SK-MEL-5 (cell line): Measurements from ENCODE around the gene SCN5A. TPM values are rescaled to one million over a fixed set of nuclear protein-coding genes. Genes with fewer than 3 reads are reported as not detected.

Experiments used
- DNase-seq: peaks from one replicate; pipeline ENCODE4 v3.0.0-alpha.2; 2016; ENCODE audit warnings: low read depth, low spot score
- in situ Hi-C: cut with HindIII; loops from 2 replicates; pipeline ENCODE4 v1.10.0; 2016; ENCODE audit warnings: low sequenced_read_pairs, high pct_unique_total_duplicates, low pct_unique_long_range_greater_than_20kb
- total RNA-seq: library from RNA; depleted of rRNA; stranded (reverse); fragments of >200 nt; shearing (Covaris generic); gene quantifications from 2 replicates; pipeline ENCODE4 v1.2.3, GENCODE V29; 2014

Gene SCN5A
- total RNA-seq, 1 experiment from 2014 or later, result 1.0 TPM

GRCh38 chr3:38636881-38637280 is 12.6 kb downstream of the SCN5A start:
- in situ Hi-C loops, result no loop called here
- DNase-seq, result no peak

- DNase-seq, result no peak
- in situ Hi-C loops, result no loop called here
Measured at GRCh38 chr3:38636464-38636863, 13.0 kb downstream of the SCN5A start.

- in situ Hi-C loops, result no loop called here
- DNase-seq, result no peak
Measured at GRCh38 chr3:38634111-38634510, 15.4 kb downstream of the SCN5A start.

GRCh38 chr3:38632989-38633388 is 16.5 kb downstream of the SCN5A start:
- in situ Hi-C loops, result no loop called here
- DNase-seq, result no peak

GRCh38 chr3:38630606-38631005 is 18.9 kb downstream of the SCN5A start:
- DNase-seq, result no peak
- in situ Hi-C loops, result no loop called here

- in situ Hi-C loops, result no loop called here
- DNase-seq, result no peak
Measured at GRCh38 chr3:38630070-38630469, 19.4 kb downstream of the SCN5A start.

GRCh38 chr3:38628835-38629234 is 20.7 kb downstream of the SCN5A start:
- in situ Hi-C loops, result no loop called here
- DNase-seq, result no peak

- peak; percentile 49 for DNase-seq
Measured at GRCh38 chr3:38627956-38628355, 21.5 kb downstream of the SCN5A start.

GRCh38 chr3:38626171-38626570 is 23.3 kb downstream of the SCN5A start:
- no peak for DNase-seq
- in situ Hi-C loops, result no loop called here

More at GRCh38 chr3:38627956-38628355, 21.5 kb downstream of the SCN5A start:
- in situ Hi-C loops, result no loop called here

GRCh38 chr3:38623539-38623938 is 25.9 kb downstream of the SCN5A start:
- in situ Hi-C loops, result no loop called here
- no peak for DNase-seq

- no peak for DNase-seq
- in situ Hi-C loops, result no loop called here
Measured at GRCh38 chr3:38622336-38622735, 27.2 kb downstream of the SCN5A start.

- DNase-seq, result no peak
- in situ Hi-C loops, result no loop called here
Measured at GRCh38 chr3:38620236-38620635, 29.3 kb downstream of the SCN5A start.

GRCh38 chr3:38618343-38618742 is 31.1 kb downstream of the SCN5A start:
- no peak for DNase-seq
- in situ Hi-C loops, result no loop called here

- DNase-seq, result no peak
- in situ Hi-C loops, result no loop called here
Measured at GRCh38 chr3:38617586-38617985, 31.9 kb downstream of the SCN5A start.

GRCh38 chr3:38617137-38617536 is 32.4 kb downstream of the SCN5A start:
- DNase-seq, result no peak

GRCh38 chr3:38616658-38617057 is 32.8 kb downstream of the SCN5A start:
- in situ Hi-C loops, result no loop called here

More at GRCh38 chr3:38617137-38617536, 32.4 kb downstream of the SCN5A start:
- in situ Hi-C loops, result no loop called here

GRCh38 chr3:38616111-38616510 is 33.4 kb downstream of the SCN5A start:
- in situ Hi-C loops, result no loop called here
- no peak for DNase-seq

More at GRCh38 chr3:38616658-38617057, 32.8 kb downstream of the SCN5A start:
- DNase-seq, result no peak

- in situ Hi-C loops, result no loop called here
- no peak for DNase-seq
Measured at GRCh38 chr3:38614651-38615352, 34.7 kb downstream of the SCN5A start.

GRCh38 chr3:38614091-38614490 is 35.4 kb downstream of the SCN5A start:
- in situ Hi-C loops, result no loop called here
- DNase-seq, result no peak

GRCh38 chr3:38613426-38613825 is 36.1 kb downstream of the SCN5A start:
- no peak for DNase-seq
- in situ Hi-C loops, result no loop called here
